Osteocyte (in vitro differentiated cells): ENCODE measurements around the gene TRIO. TPM values are rescaled to one million over a fixed set of nuclear protein-coding genes. Genes with fewer than 3 reads are reported as not detected.

Experiments used
- DNase-seq: peaks from one replicate; pipeline ENCODE4 v3.0.0; 2021; ENCODE audit warnings: mixed read lengths; ENCODE audit not compliant: unreplicated experiment; ENCODE audit errors: extremely low spot score
- H3K27ac Mint-ChIP-seq: one replicate; pipeline ENCODE4 v1.8.0; 2021; ENCODE audit warnings: mild to moderate bottlenecking, mixed read lengths; ENCODE audit not compliant: unreplicated experiment
- H3K27me3 Mint-ChIP-seq: one replicate; pipeline ENCODE4 v1.8.0; 2021; ENCODE audit warnings: mixed read lengths; ENCODE audit not compliant: unreplicated experiment
- H3K36me3 Mint-ChIP-seq: one replicate; pipeline ENCODE4 v1.8.0; 2021; ENCODE audit warnings: mixed read lengths; ENCODE audit not compliant: unreplicated experiment
- H3K4me1 Mint-ChIP-seq: one replicate; pipeline ENCODE4 v1.8.0; 2021; ENCODE audit warnings: mixed read lengths; ENCODE audit not compliant: unreplicated experiment
- H3K4me3 Mint-ChIP-seq: one replicate; pipeline ENCODE4 v1.8.0; 2021; ENCODE audit warnings: mild to moderate bottlenecking, moderate library complexity, mixed read lengths; ENCODE audit not compliant: unreplicated experiment
- H3K9me3 Mint-ChIP-seq: one replicate; pipeline ENCODE4 v1.8.0; 2021; ENCODE audit warnings: mixed read lengths; ENCODE audit not compliant: unreplicated experiment
- total RNA-seq: library from RNA; stranded (reverse); gene quantifications from 2 replicates; pipeline ENCODE4 v1.2.1, GENCODE V29; 2021
- TF ChIP-seq, protein P1 (sequence below): fragments of 200-600 bp; sonication (generic); IDR thresholded peaks from 2 replicates; pipeline ENCODE4 v1.5.0; 2021; ENCODE audit warnings: antibody characterized with exemption, mild to moderate bottlenecking, moderate library complexity

TRIO gene
- total RNA-seq, 1 donor from 2014 or later = 336 TPM

DNA sequence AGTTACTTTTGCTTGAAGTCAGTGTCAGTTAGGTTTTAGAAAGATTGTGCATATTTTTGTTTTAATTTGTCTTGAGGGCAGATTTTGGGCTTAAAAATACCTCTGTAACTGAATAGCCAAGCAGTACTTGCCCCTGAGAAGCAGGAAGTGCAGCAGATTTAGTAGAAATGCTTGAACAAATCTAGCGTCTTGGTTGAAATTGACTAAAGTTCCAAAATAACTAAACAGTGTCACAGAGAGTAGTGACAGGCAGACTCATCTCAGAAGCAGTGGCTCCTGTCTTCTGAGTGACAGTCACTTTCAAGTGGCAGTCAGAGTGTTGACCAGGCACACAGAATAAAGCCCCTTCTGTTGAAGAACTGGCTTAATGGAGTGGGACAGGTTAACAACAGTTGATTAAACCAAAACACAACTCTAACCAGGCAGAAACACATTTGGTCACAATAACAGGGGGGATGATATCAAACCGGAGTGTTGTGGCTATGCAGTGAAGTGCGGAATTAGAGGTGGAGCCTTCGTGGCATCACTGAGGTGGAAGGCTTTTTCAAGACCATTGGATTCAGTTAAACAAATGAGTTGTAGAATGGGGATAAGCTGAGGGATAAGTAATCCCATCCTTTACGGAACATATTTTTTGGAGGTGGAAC lies 29.1 kb downstream of the TRIO start:
- TF ChIP-seq, protein P1, sequence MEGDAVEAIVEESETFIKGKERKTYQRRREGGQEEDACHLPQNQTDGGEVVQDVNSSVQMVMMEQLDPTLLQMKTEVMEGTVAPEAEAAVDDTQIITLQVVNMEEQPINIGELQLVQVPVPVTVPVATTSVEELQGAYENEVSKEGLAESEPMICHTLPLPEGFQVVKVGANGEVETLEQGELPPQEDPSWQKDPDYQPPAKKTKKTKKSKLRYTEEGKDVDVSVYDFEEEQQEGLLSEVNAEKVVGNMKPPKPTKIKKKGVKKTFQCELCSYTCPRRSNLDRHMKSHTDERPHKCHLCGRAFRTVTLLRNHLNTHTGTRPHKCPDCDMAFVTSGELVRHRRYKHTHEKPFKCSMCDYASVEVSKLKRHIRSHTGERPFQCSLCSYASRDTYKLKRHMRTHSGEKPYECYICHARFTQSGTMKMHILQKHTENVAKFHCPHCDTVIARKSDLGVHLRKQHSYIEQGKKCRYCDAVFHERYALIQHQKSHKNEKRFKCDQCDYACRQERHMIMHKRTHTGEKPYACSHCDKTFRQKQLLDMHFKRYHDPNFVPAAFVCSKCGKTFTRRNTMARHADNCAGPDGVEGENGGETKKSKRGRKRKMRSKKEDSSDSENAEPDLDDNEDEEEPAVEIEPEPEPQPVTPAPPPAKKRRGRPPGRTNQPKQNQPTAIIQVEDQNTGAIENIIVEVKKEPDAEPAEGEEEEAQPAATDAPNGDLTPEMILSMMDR = no peak
- H3K27ac Mint-ChIP-seq = peak overlapping the region; percentile 92
- no peaks in the 10 kb centered on the region for H3K27me3 Mint-ChIP-seq
- no peak for DNase-seq
- no peaks in the 10 kb centered on the region for H3K9me3 Mint-ChIP-seq
- no peak overlapping the region for H3K4me3 Mint-ChIP-seq
- H3K36me3 Mint-ChIP-seq = no peaks in the 10 kb centered on the region
- peaks cover 86% of the 10 kb centered on the region for H3K4me1 Mint-ChIP-seq

DNA sequence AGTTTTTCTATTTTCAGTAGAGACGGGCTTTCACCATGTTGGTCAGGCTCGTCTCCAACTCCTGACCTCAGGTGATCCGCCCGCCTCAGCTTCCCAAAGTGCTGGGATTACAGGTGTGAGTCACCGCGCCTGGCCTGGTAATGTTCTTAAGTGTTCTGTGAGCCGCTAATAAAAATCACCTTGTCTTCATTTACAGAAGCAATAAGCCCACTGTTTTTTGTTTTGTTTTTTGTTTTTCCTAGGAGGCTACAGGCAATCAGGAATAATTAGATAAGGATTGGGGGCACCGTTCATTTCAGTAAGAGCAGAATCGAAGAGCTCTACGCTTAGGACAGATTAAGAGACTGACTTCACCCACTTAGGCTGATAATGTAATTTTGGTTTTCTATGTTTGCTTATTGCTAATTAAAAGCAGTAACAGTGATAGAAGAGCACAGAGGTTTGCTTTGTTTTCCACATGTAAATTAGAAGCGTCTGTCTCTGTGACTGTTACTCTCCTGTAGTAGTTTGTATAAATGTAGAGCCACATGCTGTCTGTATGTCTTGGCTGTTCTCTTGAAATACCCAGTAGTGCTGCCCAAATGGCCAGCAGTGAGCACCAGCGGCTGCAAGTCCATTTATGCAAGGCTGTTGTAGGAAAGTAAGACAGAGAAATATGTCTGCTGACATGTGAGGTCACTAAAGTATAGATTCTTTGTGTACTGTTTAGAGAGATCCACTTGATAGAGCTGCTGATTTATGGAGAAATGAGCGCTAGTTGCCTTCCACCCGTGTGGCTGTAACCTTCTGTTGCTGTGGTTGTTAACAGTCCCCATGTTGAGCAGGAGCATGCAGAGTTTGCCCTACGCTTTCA lies 30.5 kb downstream of the TRIO start:
- Mint-ChIP-seq H3K9me3 (no peaks in the 10 kb centered on the region), H3K36me3 (no peaks in the 10 kb centered on the region), H3K4me3 (peak overlapping the region; percentile 43), H3K27me3 (no peaks in the 10 kb centered on the region), H3K4me1 (peaks cover 86% of the 10 kb centered on the region), H3K27ac (peak overlapping the region; percentile 92)
- DNase-seq = no peak
- TF ChIP-seq, protein P1 = no peak

DNA sequence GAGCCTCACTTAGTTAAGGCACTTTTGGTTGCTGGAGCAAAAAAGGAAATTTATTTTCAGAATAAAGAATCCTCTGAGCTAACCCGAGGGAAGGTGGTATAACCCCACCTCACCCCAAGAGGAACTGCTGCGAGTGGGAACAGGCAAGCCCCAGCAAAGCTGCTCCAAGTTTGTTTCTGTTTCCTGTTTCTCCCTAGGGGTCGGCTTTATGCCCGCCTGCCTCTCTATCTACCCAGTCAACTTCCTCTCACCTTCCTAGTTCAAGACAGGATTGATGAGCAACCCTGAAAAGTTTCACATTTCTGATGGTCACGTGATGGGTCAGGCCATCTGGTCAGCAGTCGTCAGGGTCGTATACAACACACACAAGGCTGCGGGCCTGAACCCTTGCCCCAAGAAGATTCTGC lies 31.1 kb downstream of the TRIO start:
- peaks cover 86% of the 10 kb centered on the region for H3K4me1 Mint-ChIP-seq
- DNase-seq = no peak
- H3K36me3 Mint-ChIP-seq = no peaks in the 10 kb centered on the region
- H3K27ac Mint-ChIP-seq = peak overlapping the region; percentile 92
- H3K27me3 Mint-ChIP-seq = no peaks in the 10 kb centered on the region
- H3K4me3 Mint-ChIP-seq = peak overlapping the region; percentile 43
- no peaks in the 10 kb centered on the region for H3K9me3 Mint-ChIP-seq
- TF ChIP-seq, protein P1 = no peak

DNA sequence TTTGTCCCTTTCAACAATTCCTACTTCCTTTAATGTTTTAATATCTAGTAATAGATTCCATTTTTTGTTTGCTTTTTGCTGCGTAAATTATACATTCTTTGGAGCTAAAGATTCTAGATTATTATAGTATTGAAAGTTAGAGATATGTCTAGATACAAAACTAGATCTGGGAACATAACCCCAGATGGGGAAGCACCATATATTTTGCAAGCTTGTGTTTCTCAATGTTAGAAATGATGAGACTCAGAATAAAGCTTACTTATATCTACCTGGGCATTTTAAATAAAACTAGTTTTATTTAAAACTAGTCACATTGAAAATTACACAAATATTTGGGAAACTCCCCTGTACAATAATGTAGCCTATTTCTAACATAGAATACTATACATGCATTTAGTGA lies 32.2 kb downstream of the TRIO start:
- no peak for DNase-seq
- TF ChIP-seq, protein P1 = no peak

DNA sequence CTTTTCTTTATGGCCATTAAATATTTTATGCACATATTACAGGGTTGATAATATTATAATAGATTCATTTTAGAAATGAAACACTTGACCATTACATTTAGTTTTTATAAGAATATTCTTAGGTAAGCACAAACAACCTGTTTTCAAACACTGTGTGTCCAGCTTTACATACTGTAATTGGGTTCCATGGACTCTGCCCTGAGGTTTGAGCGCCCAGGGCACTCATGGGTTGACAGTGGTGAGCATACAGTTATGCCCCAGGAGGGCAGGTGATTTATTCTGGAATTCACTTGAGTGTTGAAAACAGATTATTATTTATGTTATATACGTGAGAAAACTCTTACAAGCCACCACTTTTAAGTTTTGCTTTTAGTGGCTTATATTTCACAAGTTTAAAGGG lies 33.7 kb downstream of the TRIO start:
- Mint-ChIP-seq H3K4me3 (no peak overlapping the region), H3K36me3 (no peaks in the 10 kb centered on the region), H3K9me3 (no peaks in the 10 kb centered on the region), H3K27ac (peak overlapping the region; percentile 44), H3K4me1 (peaks cover 84% of the 10 kb centered on the region), H3K27me3 (no peaks in the 10 kb centered on the region)
- no peak for DNase-seq
- TF ChIP-seq, protein P1 = no peak

More for the DNA sequence above, 32.2 kb downstream of the TRIO start:
- no peaks in the 10 kb centered on the region for H3K36me3 Mint-ChIP-seq
- H3K4me1 Mint-ChIP-seq = peaks cover 83% of the 10 kb centered on the region
- no peaks in the 10 kb centered on the region for H3K9me3 Mint-ChIP-seq
- peak overlapping the region; percentile 92 for H3K27ac Mint-ChIP-seq
- H3K27me3 Mint-ChIP-seq = no peaks in the 10 kb centered on the region
- H3K4me3 Mint-ChIP-seq = no peak overlapping the region
